Activated CD4-positive, CD25-positive, alpha-beta regulatory T cell treated with anti-CD3 and anti-CD28 coated beads, Interleukin-2, amount 50 U/mL, for 72 hours (primary cell): Measurements from ENCODE around the gene TRIM17.

Source experiments
- DNase-seq: peaks from one replicate; pipeline ENCODE4 v3.0.0; 2021

The TRIM17 gene

DNA sequence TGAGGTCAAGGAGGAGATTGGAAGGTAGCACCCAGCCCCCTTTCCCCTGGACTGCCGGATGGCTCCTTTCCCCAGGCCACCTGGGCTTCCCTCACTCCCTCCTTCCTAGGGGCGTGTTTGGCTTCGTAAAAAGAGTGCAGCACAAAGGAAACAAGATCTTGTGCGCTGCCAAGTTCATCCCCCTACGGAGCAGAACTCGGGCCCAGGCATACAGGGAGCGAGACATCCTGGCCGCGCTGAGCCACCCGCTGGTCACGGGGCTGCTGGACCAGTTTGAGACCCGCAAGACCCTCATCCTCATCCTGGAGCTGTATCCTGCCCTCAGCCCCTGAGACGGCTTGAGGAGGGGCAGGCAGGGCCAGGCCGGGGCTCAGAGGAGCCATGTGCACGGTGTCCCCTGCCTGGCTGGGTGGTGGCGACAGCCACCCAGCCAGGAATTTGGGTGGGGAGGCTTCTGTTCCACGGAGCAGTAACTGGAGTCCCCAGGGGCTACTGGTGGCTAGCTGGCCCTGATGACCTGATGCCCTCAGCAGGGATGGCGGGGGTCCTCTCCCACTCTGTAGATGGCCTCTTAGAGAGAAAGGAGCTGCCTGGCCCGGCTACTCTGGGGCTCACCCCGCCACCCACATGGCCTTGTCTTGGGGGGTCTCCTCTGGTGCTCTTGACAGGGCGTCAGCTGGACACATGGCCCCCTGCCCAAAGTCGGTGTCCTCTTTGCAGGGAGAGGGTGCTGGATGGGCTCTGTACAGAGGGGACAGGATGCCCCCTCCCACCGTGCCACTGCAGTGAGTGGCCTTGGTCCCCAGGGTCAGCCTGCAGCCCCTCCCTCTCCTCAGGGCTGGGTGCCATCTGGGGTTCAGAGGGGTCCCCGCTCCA lies 49.6 kb downstream of the TRIM17 start:
- DNase-seq: no peak

DNA sequence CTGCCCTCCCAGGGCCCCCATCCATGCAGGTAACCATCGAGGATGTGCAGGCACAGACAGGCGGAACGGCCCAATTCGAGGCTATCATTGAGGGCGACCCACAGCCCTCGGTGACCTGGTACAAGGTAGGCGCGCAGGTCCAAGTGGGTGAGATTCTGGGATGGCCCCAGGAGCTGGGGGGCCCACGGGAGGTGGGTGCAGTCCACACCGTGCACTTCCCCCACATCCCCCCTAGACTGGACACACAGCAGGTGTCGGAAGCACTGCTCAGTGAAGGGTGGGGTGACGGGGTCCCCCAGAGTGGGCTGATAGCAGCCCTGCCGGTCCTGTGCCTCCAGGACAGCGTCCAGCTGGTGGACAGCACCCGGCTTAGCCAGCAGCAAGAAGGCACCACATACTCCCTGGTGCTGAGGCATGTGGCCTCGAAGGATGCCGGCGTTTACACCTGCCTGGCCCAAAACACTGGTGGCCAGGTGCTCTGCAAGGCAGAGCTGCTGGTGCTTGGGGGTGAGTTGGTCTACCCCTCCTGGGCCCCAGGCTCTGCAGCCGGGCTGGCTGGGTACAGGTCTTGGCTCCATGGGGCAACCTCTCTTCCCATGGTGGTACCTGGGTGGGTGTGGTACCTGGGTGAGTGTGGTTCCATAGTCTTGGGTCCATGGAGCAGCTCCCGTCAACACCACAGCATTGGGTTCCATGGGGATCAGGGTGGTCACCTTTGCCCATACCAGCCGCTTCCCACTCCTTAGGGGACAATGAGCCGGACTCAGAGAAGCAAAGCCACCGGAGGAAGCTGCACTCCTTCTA lies 50.4 kb downstream of the TRIM17 start:
- no peak for DNase-seq

DNA sequence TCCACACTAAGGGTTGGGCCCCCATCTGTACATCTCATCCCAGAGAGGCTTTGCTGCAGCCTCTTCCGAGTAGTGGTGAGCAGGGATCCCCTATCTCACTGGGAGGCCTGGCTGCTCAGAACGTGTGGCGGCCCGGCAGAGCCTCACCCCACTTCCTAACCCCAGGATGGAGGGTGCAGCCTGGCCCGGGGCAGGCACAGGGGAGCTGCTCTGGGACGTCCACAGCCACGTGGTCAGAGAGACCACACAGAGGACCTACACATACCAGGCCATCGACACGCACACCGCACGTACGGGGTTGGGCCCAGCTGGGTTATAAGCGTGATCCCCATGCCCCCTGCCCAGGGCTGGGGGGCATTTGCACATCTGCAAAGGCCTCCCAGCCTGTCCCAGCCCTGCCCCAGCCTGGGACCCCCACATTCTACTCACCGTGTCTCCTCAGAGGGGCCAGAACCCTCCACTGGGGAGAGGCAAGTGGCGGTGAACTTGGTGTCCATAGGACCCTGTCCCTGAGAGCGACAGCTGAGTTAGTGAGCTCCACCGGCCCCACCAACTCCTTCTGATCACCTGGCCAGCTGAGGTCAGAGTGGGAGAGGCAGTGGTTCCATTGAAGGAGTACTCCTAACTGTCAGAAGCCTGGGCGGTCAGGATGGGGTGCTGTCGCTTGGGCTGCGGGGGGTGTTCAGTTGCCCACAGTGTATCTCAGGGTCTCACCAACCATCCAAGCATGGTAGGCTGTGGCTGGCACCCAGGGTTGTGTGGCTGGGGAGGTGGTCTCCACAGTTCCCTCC lies 51.2 kb downstream of the TRIM17 start:
- DNase-seq: no peak

DNA sequence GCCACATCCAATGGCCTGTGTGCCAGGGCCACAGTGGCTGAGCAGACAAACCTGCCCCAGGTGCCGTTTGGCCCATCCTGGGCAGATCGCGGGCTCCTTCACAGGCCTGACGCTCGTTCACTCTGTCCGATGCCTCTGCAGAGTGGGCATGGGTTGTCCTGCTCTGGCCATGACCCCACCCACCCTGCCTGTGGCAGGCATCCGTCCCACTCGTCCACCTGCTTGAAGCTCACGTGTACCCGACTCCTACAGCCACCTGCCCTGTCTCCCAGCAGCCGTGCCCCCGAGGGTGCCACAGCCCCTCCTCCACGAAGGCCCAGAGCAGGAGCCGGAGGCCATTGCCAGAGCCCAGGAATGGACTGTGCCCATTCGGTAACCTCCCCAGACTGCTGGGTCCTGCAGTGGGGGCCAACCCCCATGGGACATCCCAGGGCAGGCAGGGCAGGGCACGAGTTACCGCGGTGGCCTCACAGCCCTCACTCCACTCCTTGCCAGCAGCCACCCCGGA lies 51.9 kb downstream of the TRIM17 start:
- no peak for DNase-seq

DNA sequence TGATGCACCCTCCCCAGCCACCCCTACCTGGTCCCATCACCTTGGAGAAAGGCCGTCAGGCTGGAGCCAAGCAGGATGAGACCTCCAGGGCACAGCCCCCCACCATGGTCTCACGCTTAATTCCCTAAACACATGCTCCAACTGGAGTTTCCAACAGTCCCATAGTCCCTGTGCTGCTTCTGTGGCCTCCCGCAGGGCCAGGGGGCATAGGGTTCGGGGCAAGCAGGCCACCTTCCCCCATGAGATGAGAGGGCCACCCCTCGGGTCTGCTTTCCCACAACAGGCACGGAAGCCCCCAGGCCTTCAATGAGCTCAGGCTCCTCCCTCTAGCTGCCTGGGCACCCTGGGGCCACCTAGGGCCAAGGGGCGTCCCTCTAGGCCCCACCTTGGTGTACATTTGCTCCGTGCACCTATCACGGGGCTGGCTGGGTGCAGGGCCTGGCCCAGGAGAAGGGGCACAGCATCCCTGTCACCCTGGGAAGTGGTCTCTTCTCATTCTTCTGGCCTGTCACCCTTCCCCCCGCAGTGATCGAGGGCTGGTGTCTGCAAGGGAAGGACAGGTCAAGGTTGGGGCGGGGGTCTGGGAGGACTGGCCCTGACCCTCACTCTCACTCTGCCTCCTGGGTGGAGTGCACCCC lies 52.5 kb downstream of the TRIM17 start:
- no peak for DNase-seq

DNA sequence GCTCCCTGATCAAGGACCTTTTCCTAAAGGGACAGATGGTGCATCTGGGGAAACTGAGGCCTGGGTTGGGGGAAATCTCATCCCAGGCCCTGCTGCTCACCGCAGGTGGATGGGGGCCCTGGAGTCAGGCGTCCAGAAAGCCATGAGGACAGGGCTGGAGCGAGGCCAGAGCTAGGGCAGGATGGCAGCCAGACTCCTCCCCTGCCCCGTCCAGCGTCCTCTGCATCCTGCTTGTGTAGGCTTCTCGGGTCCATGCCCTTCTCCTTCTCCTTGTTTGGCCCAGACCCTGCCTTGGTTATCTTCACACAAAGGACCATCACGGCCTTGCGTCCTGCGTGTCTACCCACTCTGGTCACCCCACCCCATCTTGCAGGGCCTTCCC lies 53.0 kb downstream of the TRIM17 start:
- no peak for DNase-seq

DNA sequence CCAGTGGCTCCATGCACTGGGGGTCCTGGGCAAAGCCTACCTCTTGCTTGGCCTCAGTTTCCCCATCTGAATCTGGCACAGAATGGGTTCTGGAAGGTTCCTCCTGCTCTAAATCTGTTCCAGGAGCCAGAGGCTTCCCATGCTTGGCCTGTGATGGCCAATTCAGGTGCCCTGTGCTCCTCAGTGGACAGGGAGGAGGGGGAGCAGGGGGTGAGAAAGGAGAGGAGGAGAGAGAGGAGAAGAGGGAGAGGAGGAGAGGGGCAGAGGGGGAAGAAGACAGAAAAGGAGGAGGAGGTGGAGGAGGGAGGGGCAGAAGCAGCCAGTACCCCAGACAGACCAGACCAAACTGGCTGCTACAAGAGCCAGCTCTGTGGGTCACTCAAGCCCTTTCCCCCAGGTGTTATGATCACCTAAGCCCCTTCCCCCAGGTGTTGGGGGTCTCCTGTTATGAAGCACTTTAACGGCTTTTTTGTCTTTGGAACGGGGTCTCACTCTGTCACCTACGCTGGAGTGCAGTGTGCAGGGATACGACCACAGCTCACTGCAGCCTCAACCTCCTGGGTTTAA lies 53.7 kb downstream of the TRIM17 start:
- no peak for DNase-seq

DNA sequence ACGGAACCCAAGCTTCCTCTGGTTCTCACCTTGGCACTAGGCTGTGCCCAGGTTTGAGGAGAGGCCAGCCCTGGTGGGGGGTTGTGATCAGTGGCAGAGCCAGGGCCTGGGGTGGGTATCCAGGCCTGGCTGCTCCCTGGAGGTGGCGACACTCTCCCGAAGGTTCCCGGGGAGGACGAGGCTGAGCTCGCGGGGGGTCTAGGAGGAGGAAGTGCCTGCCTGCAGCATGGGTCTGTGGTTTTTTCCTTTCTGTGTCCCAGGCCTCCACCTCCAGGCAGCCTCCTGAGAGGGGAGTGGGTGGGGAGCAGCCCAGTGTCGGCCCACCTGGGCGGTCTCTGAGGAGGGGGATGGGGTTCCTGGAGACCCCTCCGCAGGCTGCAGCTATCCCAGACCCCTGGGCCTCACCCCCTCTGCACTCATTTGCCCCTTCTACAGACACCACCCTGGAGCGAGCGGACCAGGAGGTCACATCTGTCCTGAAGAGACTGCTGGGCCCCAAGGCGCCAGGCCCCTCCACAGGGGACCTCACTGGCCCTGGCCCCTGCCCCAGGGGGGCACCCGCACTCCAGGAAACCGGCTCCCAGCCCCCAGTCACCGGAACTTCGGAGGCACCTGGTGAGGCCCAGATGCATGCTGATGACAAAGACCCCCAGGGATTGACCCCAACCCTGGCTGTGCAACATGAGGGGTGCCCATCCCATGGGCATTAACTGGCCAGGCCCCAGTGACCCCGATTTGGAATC lies 54.3 kb downstream of the TRIM17 start:
- DNase-seq: no peak

DNA sequence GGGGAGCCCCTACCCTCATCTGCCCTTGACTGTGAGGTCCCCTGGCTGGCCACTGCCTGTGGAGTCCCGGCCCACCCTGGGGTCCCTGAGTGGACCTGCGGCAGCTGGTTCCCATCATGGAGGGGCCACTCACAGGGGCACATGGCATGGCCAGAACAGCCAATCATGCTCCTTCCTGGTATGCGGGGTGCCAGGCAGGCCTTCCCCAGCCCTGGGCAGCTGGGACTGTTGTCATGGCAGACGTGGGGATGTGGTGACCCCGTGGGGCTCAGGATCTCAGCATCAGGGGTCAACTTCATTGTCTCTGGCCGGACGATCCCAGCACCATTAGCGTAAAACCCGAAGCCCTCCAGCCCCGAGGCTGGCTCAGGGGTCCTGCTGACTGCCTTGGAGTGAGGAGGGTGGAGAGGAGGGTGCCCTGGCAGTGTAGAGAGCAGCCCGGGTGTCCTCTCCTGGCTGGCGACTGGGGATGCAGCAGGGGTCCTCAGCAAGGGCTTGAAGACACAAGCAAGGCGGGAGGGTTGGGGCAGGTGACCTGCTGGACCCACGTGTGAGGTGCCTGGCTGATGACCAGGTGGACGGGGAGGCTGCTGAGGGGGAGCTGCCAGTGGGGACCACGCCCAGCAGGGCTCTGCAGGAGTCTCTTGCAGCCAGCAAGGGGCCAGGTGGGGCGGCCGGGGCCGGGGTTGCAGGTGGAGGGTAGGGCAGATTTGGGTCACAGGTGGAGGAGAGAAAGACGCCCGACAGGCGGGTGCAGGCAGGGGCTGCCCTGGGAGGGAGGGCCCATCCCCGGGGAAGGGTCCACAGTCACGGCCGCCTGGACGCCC lies 55.1 kb downstream of the TRIM17 start:
- no peak for DNase-seq

DNA sequence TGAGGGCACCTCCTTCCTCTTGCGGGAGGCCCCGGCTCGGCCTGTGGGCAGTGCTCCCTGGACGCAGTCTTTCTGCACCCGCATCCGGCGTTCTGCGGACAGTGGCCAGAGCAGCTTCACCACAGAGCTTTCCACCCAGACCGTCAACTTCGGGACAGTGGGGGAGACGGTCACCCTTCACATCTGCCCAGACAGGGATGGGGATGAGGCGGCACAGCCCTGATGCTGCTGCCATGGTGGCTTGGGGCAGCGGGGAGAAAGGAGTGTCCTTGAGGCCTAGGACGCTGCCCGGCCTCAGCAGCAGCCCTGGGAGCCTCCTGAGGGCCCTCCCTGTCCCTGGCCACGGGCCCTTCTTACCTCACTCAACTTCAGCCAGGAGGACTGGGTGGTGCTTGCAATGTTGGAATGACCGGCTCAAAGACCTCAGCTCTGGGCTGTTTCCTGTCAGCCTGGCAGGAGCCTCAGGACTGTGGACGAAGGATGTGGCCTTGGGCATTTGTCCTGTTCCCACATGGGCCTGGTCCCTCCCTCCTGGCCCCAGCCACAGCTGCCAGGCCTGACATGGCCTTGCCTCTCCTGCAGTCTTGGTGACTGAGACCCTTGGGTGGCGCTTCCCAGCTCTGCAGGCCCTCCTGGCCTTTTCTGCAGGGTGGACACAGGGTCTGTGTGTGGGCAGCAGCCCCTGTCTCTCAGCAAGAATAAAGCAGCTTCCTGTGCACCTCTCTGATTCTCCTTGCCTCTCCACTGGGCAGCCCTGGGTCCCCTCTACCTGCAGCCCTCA lies 55.9 kb downstream of the TRIM17 start:
- DNase-seq: no peak

DNA sequence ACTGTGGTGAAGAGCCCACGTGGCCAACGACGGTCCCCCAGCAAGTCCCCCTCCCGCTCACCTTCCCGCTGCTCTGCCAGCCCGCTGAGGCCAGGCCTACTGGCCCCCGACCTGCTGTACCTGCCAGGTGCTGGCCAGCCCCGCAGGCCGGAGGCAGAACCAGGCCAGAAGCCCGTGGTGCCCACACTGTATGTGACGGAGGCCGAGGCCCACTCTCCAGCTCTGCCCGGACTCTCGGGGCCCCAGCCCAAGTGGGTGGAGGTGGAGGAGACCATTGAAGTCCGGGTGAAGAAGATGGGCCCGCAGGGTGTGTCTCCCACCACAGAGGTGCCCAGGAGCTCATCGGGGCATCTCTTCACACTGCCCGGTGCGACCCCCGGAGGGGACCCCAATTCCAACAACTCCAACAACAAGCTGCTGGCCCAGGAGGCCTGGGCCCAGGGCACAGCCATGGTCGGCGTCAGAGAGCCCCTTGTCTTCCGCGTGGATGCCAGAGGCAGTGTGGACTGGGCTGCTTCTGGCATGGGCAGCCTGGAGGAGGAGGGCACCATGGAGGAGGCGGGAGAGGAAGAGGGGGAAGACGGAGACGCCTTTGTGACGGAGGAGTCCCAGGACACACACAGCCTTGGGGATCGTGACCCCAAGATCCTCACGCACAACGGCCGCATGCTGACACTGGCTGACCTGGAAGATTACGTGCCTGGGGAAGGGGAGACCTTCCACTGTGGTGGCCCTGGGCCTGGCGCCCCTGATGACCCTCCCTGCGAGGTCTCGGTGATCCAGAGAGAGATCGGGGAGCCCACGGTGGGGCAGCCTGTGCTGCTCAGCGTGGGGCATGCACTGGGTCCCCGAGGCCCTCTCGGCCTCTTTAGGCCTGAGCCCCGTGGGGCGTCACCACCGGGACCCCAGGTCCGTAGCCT lies 56.8 kb downstream of the TRIM17 start:
- no peak for DNase-seq

DNA sequence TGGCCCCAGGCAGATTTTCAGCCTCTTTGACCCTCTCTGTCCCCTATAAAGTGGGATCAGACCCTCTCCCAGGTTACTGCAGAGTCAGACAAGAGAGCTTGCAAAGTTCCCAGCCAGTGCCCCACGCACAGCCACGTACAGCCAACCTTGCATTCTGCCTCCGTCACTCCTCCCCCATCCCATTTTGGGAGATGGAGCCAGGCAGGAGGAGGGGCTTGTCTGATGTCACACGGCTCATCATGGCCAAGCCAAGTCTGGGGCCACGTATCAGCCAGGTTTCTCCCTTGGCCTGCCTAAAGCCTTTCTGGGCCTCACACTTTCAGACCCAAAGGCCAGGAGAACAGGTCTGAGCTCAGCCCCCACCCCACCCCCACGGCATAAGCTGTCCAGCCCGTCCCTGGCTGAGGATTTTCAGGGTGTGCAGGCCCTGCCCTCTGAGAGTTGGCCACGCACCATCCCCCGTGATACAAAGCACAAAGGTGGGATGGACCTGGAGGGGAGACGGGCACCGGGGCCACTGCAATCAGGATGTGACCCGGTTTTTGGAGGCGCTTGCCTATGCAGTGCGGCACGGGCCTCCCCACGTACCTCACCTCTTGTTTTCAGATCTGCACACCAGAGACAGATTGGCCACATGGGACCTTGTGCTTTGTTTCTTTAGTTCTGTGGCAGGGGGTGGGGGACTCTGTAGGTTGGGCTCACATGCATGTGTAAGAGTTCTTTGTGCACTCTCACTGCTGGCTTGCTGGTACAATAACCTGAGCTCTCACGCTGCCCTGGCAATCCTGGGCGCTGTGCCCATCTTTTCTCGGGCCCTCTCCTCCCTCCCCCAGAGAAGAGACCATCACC lies 57.7 kb downstream of the TRIM17 start:
- no peak for DNase-seq

DNA sequence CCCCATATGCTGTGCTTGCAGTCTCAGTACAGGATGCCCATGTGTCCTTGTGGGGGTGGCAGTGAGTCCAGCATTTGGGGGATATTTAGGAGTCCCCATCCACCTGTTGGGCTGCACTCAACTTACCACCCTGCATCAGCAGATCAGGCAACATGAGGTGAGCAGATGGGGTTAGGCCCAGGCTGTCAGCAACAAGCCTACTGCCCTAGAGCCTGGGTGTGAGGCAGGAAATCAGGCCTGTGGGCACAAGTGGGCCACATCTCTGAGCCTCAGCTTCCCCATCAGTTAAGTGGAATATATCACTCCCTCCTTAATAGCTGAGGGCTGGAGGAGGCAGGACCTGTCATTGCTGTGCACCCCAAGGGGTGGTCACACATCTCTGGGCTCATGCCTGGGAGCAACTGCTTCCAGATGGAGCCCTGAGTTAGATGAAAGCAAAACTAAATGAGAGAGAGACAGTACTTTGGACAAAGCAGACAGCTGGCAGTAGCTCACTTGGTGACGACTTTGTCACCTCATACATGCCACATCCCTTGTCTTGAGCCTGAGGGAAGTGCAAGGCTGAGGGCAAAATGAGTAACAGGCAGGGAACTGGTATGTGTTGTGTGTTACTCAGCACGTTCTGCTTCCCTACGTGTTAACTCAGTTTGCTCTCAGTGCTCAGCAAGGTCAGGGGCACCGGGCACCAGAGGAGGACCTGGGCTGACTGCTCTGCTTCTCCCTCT lies 58.5 kb downstream of the TRIM17 start:
- DNase-seq: no peak
